NCI-H1048 (cell line): ENCODE results near the gene RNF123.

ENCODE experiments used
- DNase-seq: peaks from one replicate; lab custom pipeline; 2025; lab: John Stamatoyannopoulos, UW

The RNF123 gene

GRCh38 chr3:49703443-49703927 lies 14.1 kb downstream of the RNF123 start:
- DNase-seq = no peak

- DNase-seq = no peak
Observed at GRCh38 chr3:49703956-49704355, 14.6 kb downstream of the RNF123 start.

GRCh38 chr3:49704629-49705028 lies 15.3 kb downstream of the RNF123 start:
- no peak for DNase-seq

GRCh38 chr3:49705390-49705960 lies 16.1 kb downstream of the RNF123 start:
- DNase-seq = no peak

GRCh38 chr3:49706456-49707112 lies 17.2 kb downstream of the RNF123 start:
- DNase-seq = no peak

GRCh38 chr3:49707113-49707480 lies 17.7 kb downstream of the RNF123 start:
- no peak for DNase-seq

GRCh38 chr3:49709852-49710251 lies 20.5 kb downstream of the RNF123 start:
- no peak for DNase-seq

- DNase-seq = no peak
Observed at GRCh38 chr3:49711489-49711888, 22.1 kb downstream of the RNF123 start.

- no peak for DNase-seq
Observed at GRCh38 chr3:49712166-49712565, 22.8 kb downstream of the RNF123 start.

GRCh38 chr3:49712631-49713317 lies 23.4 kb downstream of the RNF123 start:
- no peak for DNase-seq

- no peak for DNase-seq
Observed at GRCh38 chr3:49713336-49714105, 24.2 kb downstream of the RNF123 start.

GRCh38 chr3:49714728-49715550 lies 25.6 kb downstream of the RNF123 start:
- DNase-seq = no peak

- no peak for DNase-seq
Observed at GRCh38 chr3:49715611-49716121, 26.3 kb downstream of the RNF123 start.

GRCh38 chr3:49716169-49716568 lies 26.8 kb downstream of the RNF123 start:
- no peak for DNase-seq

GRCh38 chr3:49716691-49717210 lies 27.4 kb downstream of the RNF123 start:
- no peak for DNase-seq

GRCh38 chr3:49717211-49717958 lies 28.0 kb downstream of the RNF123 start:
- no peak for DNase-seq

GRCh38 chr3:49717959-49718857 lies 28.9 kb downstream of the RNF123 start:
- no peak for DNase-seq

- DNase-seq = no peak
Observed at GRCh38 chr3:49718858-49719213, 29.5 kb downstream of the RNF123 start.

GRCh38 chr3:49719214-49719884 lies 30.0 kb downstream of the RNF123 start, which contains the start of gene AMIGO3:
Gene AMIGO3, minus strand, starts transcription at chr3:49719684. Its CDS starts 219 bp downstream, at chr3:49719465.
- DNase-seq = peak; percentile 87
